PC-3 (cell line): ENCODE results near the gene APOE. TPM values are rescaled to one million over a fixed set of nuclear protein-coding genes. Genes with fewer than 3 reads are reported as not detected.
"Not testable (repeated sequence)": the region's sequence is repeated elsewhere in the genome, so short reads cannot be mapped to it uniquely, and the experiment has no call there.

ENCODE experiments used
- ATAC-seq: fragments of 200-7000 bp; cut with Tn5 transposase; 2 replicates; pipeline ENCODE4 v1.9.1; 2020; ENCODE audit warnings: mild to moderate bottlenecking, moderate library complexity
- BruUV-seq: library from RNA; stranded (reverse); fragments of 400-500 nt; replicated peaks from 2 replicates; lab custom pipeline; 2021; lab: Mats Ljungman, UMichigan
- CTCF ChIA-PET: fragments of 300-600 bp; sonication (Branson Sonifier 250); formaldehyde crosslinking; loops from one replicate; lab custom pipeline; 2022; ENCODE audit warnings: antibody characterized with exemption; lab: Charles Lee
- POLR2A ChIA-PET: fragments of 300-600 bp; sonication (Branson Sonifier 250); formaldehyde crosslinking; loops from one replicate; lab custom pipeline; 2022; ENCODE audit warnings: antibody characterized with exemption; ENCODE audit not compliant: unreplicated experiment; lab: Charles Lee
- DNase-seq: peaks from one replicate; pipeline ENCODE4 v3.0.0-alpha.2; 2015
- H2AFZ ChIP-seq: fragments of 300-600 bp; sonication (generic); 2 replicates; pipeline ENCODE4 v1.6.0; 2016; ENCODE audit warnings: antibody characterized with exemption, low read length
- H3F3A ChIP-seq: fragments of 300-600 bp; sonication (generic); one replicate; pipeline ENCODE4 v1.6.0; 2017; ENCODE audit warnings: antibody characterized with exemption, low read length, control low read depth, mild to moderate bottlenecking; ENCODE audit not compliant: unreplicated experiment
- H3K27ac ChIP-seq: fragments of 300-600 bp; sonication (generic); 2 replicates; pipeline ENCODE4 v1.5.1; 2016; ENCODE audit warnings: mild to moderate bottlenecking, low read length
- H3K27me3 ChIP-seq: fragments of 300-600 bp; sonication (generic); 2 replicates; pipeline ENCODE4 v1.6.1; 2016; ENCODE audit warnings: low read length, mixed read lengths
- H3K36me3 ChIP-seq: fragments of 300-600 bp; sonication (generic); 2 replicates; pipeline ENCODE4 v1.6.1; 2016; ENCODE audit warnings: low read depth, mixed run types, low read length, mixed read lengths
- H3K4me1 ChIP-seq: fragments of 300-600 bp; sonication (generic); 2 replicates; pipeline ENCODE4 v1.5.1; 2016; ENCODE audit warnings: low read length; ENCODE audit not compliant: insufficient read depth
- H3K4me2 ChIP-seq: fragments of 300-600 bp; sonication (generic); 2 replicates; pipeline ENCODE4 v1.6.0; 2016; ENCODE audit warnings: low read length
- H3K4me3 ChIP-seq: fragments of 300-600 bp; sonication (generic); 2 replicates; pipeline ENCODE4 v1.5.1; 2016; ENCODE audit warnings: mild to moderate bottlenecking, low read length, mixed read lengths
- H3K79me2 ChIP-seq: fragments of 300-600 bp; sonication (generic); 2 replicates; pipeline ENCODE4 v1.6.1; 2017; ENCODE audit warnings: low read length, mixed read lengths
- H3K9ac ChIP-seq: fragments of 300-600 bp; sonication (generic); 2 replicates; pipeline ENCODE4 v1.6.0; 2016; ENCODE audit warnings: mild to moderate bottlenecking, low read length
- H3K9me2 ChIP-seq: fragments of 300-600 bp; sonication (generic); replicated peaks from 2 replicates; pipeline ENCODE4 v1.6.1; 2016; ENCODE audit warnings: mixed run types, low read length, mixed read lengths
- H3K9me3 ChIP-seq: fragments of 300-600 bp; sonication (generic); 2 replicates; pipeline ENCODE4 v1.6.1; 2016; ENCODE audit warnings: low read length, mixed read lengths
- H4K20me1 ChIP-seq: fragments of 300-600 bp; sonication (generic); 2 replicates; pipeline ENCODE4 v1.6.1; 2016; ENCODE audit warnings: low read length, mixed read lengths
- CTCF ChIP-seq: fragments of 300-600 bp; sonication (generic); conservative IDR thresholded peaks from 2 replicates; pipeline ENCODE4 v1.5.1; 2017; ENCODE audit warnings: antibody characterized with exemption, low read depth, mild to moderate bottlenecking, low read length
- EZH2 ChIP-seq: fragments of 300-600 bp; sonication (generic); IDR thresholded peaks from one replicate; pipeline ENCODE4 v1.6.1; 2017; ENCODE audit warnings: antibody characterized with exemption, mild to moderate bottlenecking, low read length; ENCODE audit not compliant: unreplicated experiment
- EZH2phosphoT487 ChIP-seq: fragments of 300-600 bp; sonication (generic); IDR thresholded peaks from 2 replicates; pipeline ENCODE4 v1.6.1; 2018; ENCODE audit warnings: mild to moderate bottlenecking, antibody characterized with exemption, low read length, borderline replicate concordance
- intact Hi-C: fragments of 100-400 bp; cut with micrococcal nuclease; formaldehyde crosslinking; loops from 2 replicates; pipeline ENCODE4 v1.9.0; 2023
- total RNA-seq: library from RNA; depleted of rRNA; stranded (reverse); fragments of >200 nt; gene quantifications from 2 replicates; pipeline ENCODE4 v1.2.3, GENCODE V29; 2014

The APOE gene
- total RNA-seq, 1 experiment from 2014 or later: 3.6 TPM

GRCh38 chr19:44857837-44858236 lies 47.8 kb upstream of the APOE start:
- DNase-seq (no peak), ATAC-seq (no peak)
- Histone ChIP-seq H2AFZ (no peak overlapping the region), H3K27ac (no peak overlapping the region), H3K9ac (no peak overlapping the region), H3K9me3 (no peaks in the 10 kb centered on the region), H3K4me1 (no peaks in the 10 kb centered on the region), H3F3A (no peaks in the 10 kb centered on the region), H3K36me3 (no peaks in the 10 kb centered on the region), H4K20me1 (no peaks in the 10 kb centered on the region), H3K79me2 (0 out of 2 replicates have a peak, but pooled peaks cover 5% of the 10 kb centered on the region), H3K9me2 (no peaks in the 10 kb centered on the region), H3K27me3 (no peaks in the 10 kb centered on the region), H3K4me3 (no peak overlapping the region), H3K4me2 (no peak overlapping the region)
- ChIA-PET POLR2A (no interaction called here), CTCF (no interaction called here)
- TF ChIP-seq CTCF: no peak
- TF ChIP-seq EZH2: no peak
- no peak for TF ChIP-seq EZH2phosphoT487
- BruUV-seq: no TSS peak
- intact Hi-C loops: no loop called here

- H3K79me2 ChIP-seq, H3K4me1 ChIP-seq, H3K9me2 ChIP-seq, H3F3A ChIP-seq, CTCF ChIA-PET, H3K27ac ChIP-seq, H2AFZ ChIP-seq, DNase-seq, H3K4me3 ChIP-seq, H3K4me2 ChIP-seq, H3K36me3 ChIP-seq, POLR2A ChIA-PET, BruUV-seq, H3K27me3 ChIP-seq, ATAC-seq, H4K20me1 ChIP-seq, H3K9ac ChIP-seq, H3K9me3 ChIP-seq, intact Hi-C loops: not testable (repeated sequence)
Observed at GRCh38 chr19:44861576-44861975, 44.0 kb upstream of the APOE start.

- H3K4me1 ChIP-seq: no peaks in the 10 kb centered on the region
- H3K4me3 ChIP-seq: no peak overlapping the region
- CTCF ChIA-PET: no interaction called here
- no peaks in the 10 kb centered on the region for H3K9me3 ChIP-seq
- no peak overlapping the region for H3K4me2 ChIP-seq
- H4K20me1 ChIP-seq: no peaks in the 10 kb centered on the region
- intact Hi-C loops: no loop called here
- DNase-seq (no peak), ATAC-seq (no peak)
- no TSS peak for BruUV-seq
- H3K9ac ChIP-seq: no peak overlapping the region
- H3K79me2 ChIP-seq: no peaks in the 10 kb centered on the region
- H3F3A ChIP-seq: no peaks in the 10 kb centered on the region
- H3K27me3 ChIP-seq: no peaks in the 10 kb centered on the region
- H3K9me2 ChIP-seq: no peaks in the 10 kb centered on the region
- no peaks in the 10 kb centered on the region for H3K36me3 ChIP-seq
- TF ChIP-seq EZH2: no peak
- no peak overlapping the region for H3K27ac ChIP-seq
- no peak overlapping the region for H2AFZ ChIP-seq
- POLR2A ChIA-PET: no interaction called here
Observed at GRCh38 chr19:44863990-44864389, 41.6 kb upstream of the APOE start.

GRCh38 chr19:44865196-44865767 lies 40.3 kb upstream of the APOE start:
- TF ChIP-seq EZH2phosphoT487: no peak
- TF ChIP-seq EZH2: no peak
- TF ChIP-seq CTCF: no peak
- Histone ChIP-seq H2AFZ (no peak overlapping the region), H3K27me3 (no peaks in the 10 kb centered on the region), H3K27ac (no peak overlapping the region), H4K20me1 (no peaks in the 10 kb centered on the region), H3K4me2 (no peak overlapping the region), H3K4me3 (no peak overlapping the region), H3F3A (no peaks in the 10 kb centered on the region), H3K79me2 (no peaks in the 10 kb centered on the region), H3K9ac (no peak overlapping the region), H3K4me1 (no peaks in the 10 kb centered on the region), H3K9me2 (no peaks in the 10 kb centered on the region), H3K9me3 (no peaks in the 10 kb centered on the region), H3K36me3 (no peaks in the 10 kb centered on the region)
- no TSS peak for BruUV-seq
- CTCF ChIA-PET: no interaction called here
- intact Hi-C loops: no loop called here
- POLR2A ChIA-PET: no interaction called here
- ATAC-seq (no peak), DNase-seq (no peak)
